ENCODE data around the gene DFFA.

Gene DFFA

DNA sequence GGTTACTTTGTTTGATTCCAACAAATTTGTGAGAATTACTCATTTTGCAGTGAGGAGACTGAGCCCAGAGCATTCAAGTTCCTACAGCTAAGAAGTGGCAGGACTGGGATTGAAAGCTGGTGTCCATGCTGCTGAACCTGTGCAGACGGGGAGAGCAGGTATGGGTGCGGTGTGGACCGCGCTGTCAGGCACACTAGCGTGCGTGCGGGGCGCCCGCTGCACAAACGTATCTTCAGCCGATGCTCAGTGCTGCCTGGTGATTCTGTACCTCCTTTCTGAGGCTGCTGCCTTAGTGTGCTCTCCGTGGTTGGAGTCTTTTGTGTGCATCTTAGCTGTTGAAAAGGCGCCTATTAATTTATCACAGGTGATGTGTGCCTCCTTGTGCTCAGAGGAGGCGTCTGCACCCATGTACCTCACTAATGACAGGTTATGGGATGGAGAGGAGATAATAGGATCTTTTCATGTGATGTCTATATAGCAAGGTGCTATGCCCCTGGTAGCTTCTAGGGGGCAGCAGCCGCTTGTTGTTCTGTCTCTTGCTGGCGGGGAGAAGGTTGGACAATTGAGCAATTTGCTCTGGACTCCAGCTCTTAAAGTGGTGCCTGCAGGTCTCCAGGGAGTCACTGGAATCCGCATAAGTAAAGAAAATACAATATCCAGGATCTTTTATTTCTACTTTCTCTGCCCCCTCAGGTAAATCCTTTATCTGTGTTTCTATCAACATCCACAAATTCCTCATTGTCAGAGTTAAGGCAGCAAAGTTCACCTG, 35.0 kb upstream of the DFFA start:
- TF ChIP-seq TAF1 (IDR thresholded peaks at IDR 0.05; ENCODE audit: low read depth) (no peak), RAD21 (IDR thresholded peaks at IDR 0.05; ENCODE audit: low read depth) (peak; percentile 90), CEBPB (IDR thresholded peaks at IDR 0.05) (peak; percentile 93), TCF12 (IDR thresholded peaks at IDR 0.05; ENCODE audit: low read depth) (no peak), MAX (IDR thresholded peaks at IDR 0.05) (no peak)

DNA sequence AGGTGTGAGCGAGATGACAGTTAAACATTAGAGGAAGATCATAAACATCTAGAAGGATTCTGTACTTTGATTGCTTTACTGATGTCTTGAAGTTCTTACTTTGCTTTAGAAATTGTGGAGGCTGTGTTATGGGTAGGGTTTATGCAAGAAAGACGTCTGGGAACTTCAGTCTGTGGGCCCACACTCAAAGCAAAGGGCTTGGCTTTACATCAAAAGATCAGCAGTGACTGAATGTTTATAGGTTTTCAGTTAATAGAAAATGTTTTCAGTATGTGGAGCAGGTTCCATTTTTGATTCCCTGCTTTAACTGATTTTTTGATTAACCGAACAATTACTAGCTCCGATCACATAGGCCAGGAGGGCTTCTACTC, 34.3 kb upstream of the DFFA start:
- TF ChIP-seq TEAD4 (IDR thresholded peaks at IDR 0.05) (no peak), TAF1 (IDR thresholded peaks at IDR 0.05; ENCODE audit: low read depth) (no peak), RAD21 (IDR thresholded peaks at IDR 0.05; ENCODE audit: low read depth) (no peak), ZBTB7A (IDR thresholded peaks at IDR 0.05; ENCODE audit: low read depth) (no peak), CEBPB (IDR thresholded peaks at IDR 0.05) (no peak), MAX (IDR thresholded peaks at IDR 0.05) (no peak), YY1 (IDR thresholded peaks at IDR 0.05; ENCODE audit: low read depth) (no peak), USF1 (IDR thresholded peaks at IDR 0.05) (no peak)

- no peak for TF ChIP-seq TEAD4 (IDR thresholded peaks at IDR 0.05)
- TF ChIP-seq NFIC (IDR thresholded peaks at IDR 0.05), result no peak
- no peak for TF ChIP-seq CEBPB (IDR thresholded peaks at IDR 0.05)
- TF ChIP-seq TAF1 (IDR thresholded peaks at IDR 0.05; ENCODE audit: low read depth), result no peak
Observed at GRCh38 chr1:10504249-10504648, 31.9 kb upstream of the DFFA start.

GRCh38 chr1:10502206-10502605, 29.9 kb upstream of the DFFA start:
- no peak for TF ChIP-seq MAX (IDR thresholded peaks at IDR 0.05)
- no peak for TF ChIP-seq NFIC (IDR thresholded peaks at IDR 0.05)
- TF ChIP-seq CREB1 (IDR thresholded peaks at IDR 0.05; ENCODE audit: low read depth), result no peak

DNA sequence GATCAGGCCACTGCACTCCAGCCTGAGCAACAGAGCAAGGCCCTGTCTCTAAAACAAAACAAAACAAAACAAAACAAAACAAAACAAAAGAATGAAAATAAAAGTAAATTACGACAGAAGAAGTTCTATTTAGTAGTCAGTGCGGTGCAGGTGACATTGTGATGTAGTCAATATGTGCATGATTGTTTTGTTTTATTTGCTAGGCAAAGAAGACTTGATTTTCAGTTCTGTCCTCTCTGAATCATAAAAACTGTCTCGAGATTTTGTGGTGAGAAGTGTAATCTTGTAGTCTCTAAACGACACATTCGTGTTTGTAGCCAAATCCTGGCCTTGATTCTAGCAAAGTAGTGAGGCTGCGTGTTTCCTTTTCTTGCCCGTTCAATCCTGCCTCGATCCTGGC, 25.9 kb upstream of the DFFA start:
- no peak for TF ChIP-seq FOXM1 (IDR thresholded peaks at IDR 0.05; ENCODE audit: borderline replicate concordance, low read depth)

DNA sequence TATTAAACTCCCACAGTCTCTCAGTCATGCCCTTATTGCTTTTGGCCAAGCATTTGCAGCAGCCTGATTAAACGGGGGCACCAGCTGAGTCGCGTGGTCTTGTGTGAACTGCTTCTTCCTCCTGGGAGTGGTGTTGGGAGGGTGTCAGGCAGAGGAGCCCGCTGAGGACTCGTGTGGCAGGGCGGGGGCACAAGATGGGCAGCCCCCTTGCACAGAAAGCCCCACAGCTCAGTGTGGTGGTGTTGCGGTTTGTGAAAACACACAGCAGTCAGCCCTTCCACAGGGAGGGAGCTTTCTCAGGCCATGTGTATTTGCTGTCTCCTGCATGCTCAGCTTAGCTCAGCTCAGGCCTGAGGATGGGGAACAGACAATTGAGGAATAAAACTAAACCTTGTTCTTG, 24.8 kb upstream of the DFFA start:
- TF ChIP-seq NFIC (IDR thresholded peaks at IDR 0.05), result no peak

DNA sequence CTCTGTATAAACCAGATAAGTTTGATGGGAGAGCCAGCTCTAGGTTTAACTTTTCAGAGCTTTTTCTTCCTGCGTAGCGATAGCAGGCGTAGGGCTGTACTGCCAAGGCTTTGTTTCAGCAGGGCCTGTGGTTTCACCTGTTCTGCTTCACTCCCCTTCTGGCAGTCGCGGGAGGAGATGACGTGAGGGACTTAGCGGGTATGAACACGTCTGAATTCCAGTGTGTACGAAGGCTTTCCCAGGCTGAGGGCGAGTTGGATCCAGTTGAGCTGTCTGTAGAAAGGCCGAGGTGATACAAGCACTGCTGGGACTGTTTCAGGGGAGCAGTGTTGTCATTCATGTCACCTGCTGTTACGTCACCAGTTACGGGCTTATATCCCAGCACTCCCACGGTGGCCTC, 23.6 kb upstream of the DFFA start:
- no peak for TF ChIP-seq RAD21 (IDR thresholded peaks at IDR 0.05; ENCODE audit: low read depth)
- no peak for TF ChIP-seq EP300 (IDR thresholded peaks at IDR 0.05; ENCODE audit: borderline replicate concordance)
- TF ChIP-seq EGR1 (IDR thresholded peaks at IDR 0.05), result no peak
- peak; percentile 44; the same call in 1 of the 2 replicates for TF ChIP-seq TEAD4 (IDR thresholded peaks at IDR 0.05)
- no peak for TF ChIP-seq REST (IDR thresholded peaks at IDR 0.05; ENCODE audit: low read depth)
- TF ChIP-seq CEBPB (IDR thresholded peaks at IDR 0.05), result no peak
- TF ChIP-seq CREB1 (IDR thresholded peaks at IDR 0.05; ENCODE audit: low read depth), result no peak
- no peak for TF ChIP-seq USF1 (IDR thresholded peaks at IDR 0.05)
- no peak for TF ChIP-seq FOXM1 (IDR thresholded peaks at IDR 0.05; ENCODE audit: borderline replicate concordance, low read depth)
- peak; percentile 49 for TF ChIP-seq MAX (IDR thresholded peaks at IDR 0.05)
- TF ChIP-seq YY1 (IDR thresholded peaks at IDR 0.05; ENCODE audit: low read depth), result no peak

DNA sequence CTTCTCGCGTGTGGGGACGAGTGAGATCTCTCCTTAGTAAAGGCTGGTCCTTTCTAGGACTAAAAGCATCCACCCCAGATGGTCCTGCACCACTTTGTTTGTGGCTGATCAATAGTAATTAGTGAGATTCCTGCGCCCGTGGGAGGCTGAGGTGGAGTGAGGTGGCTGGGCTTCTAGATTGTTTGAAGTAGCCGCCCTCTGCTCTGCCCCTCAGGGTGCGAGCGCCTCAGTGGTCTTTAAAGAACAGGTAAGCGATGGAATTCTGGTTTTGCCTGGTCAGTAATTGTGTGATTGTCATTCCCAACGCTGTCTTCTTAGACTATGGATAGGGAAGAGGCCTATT, 23.1 kb upstream of the DFFA start:
- no peak for TF ChIP-seq USF1 (IDR thresholded peaks at IDR 0.05)
- TF ChIP-seq EP300 (IDR thresholded peaks at IDR 0.05; ENCODE audit: borderline replicate concordance), result no peak
- TF ChIP-seq REST (IDR thresholded peaks at IDR 0.05; ENCODE audit: low read depth), result no peak
- no peak for TF ChIP-seq TEAD4 (IDR thresholded peaks at IDR 0.05)
- TF ChIP-seq TAF1 (IDR thresholded peaks at IDR 0.05; ENCODE audit: low read depth), result no peak
- no peak for TF ChIP-seq CEBPB (IDR thresholded peaks at IDR 0.05)
- no peak for TF ChIP-seq RAD21 (IDR thresholded peaks at IDR 0.05; ENCODE audit: low read depth)
- no peak for TF ChIP-seq ZBTB7A (IDR thresholded peaks at IDR 0.05; ENCODE audit: low read depth)
- TF ChIP-seq TCF12 (IDR thresholded peaks at IDR 0.05; ENCODE audit: low read depth), result no peak
- TF ChIP-seq CREB1 (IDR thresholded peaks at IDR 0.05; ENCODE audit: low read depth), result no peak
- no peak for TF ChIP-seq FOXM1 (IDR thresholded peaks at IDR 0.05; ENCODE audit: borderline replicate concordance, low read depth)
- no peak for TF ChIP-seq MAX (IDR thresholded peaks at IDR 0.05)
- no peak for TF ChIP-seq YY1 (IDR thresholded peaks at IDR 0.05; ENCODE audit: low read depth)
- no peak for TF ChIP-seq NFIC (IDR thresholded peaks at IDR 0.05)
- TF ChIP-seq EGR1 (IDR thresholded peaks at IDR 0.05), result no peak
